Epithelial cell of esophagus (primary cell): ENCODE measurements around the gene PABPN1.

Experiments
- DNase-seq: peaks from one replicate; pipeline ENCODE4 v3.0.0; 2010; ENCODE audit warnings: low read depth
- H3K4me3 ChIP-seq: 2 replicates; pipeline ENCODE4 v1.5.1; 2011; ENCODE audit warnings: mild to moderate bottlenecking, low read length, control low read depth
- CTCF ChIP-seq: IDR thresholded peaks from 2 replicates; pipeline ENCODE4 v1.5.1; 2011; ENCODE audit warnings: low read depth, mild to moderate bottlenecking, low read length, control low read depth, inconsistent platforms; ENCODE audit not compliant: insufficient read depth; ENCODE audit errors: missing control alignments

PABPN1 gene

GRCh38 chr14:23366426-23366921 lies 45.2 kb downstream of the PABPN1 start:
- H3K4me3 ChIP-seq = peak overlapping the region; percentile 66
- DNase-seq = peak; percentile 83
- TF ChIP-seq CTCF = no peak

- no peak for TF ChIP-seq CTCF
- no peak overlapping the region for H3K4me3 ChIP-seq
- DNase-seq = no peak
Measured at GRCh38 chr14:23370221-23370620, 49.0 kb downstream of the PABPN1 start.

DNA sequence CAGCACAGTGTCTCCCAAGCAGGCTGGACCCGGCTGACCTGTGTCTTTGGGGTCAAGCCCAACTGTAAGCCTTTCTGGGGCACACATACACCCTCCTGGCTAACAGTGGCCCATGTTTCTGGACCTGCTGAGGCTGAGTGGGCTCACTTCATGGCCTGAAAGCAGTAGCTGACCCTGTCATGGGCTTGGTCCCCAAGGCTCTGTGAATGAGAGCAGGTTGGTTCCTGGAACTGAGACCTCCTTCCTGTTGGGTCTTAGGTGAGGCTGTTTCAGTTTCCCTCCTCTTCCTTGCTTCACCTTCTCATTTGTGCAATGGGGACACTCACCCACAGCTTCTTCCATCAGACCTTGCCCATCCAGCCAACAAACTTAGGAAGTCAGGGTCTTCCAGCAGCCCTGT lies 50.6 kb downstream of the PABPN1 start:
- TF ChIP-seq CTCF = no peak
- no peak overlapping the region for H3K4me3 ChIP-seq
- DNase-seq = no peak

- no peak for TF ChIP-seq CTCF
- H3K4me3 ChIP-seq = no peak within 1 kb of the TSS
- no peak for DNase-seq
Measured at GRCh38 chr14:23372509-23372908, 51.3 kb downstream of the PABPN1 start, which contains the start of gene IL25. IL25 (plus strand) TSS chr14:23372809.

GRCh38 chr14:23373041-23373440 lies 51.8 kb downstream of the PABPN1 start:
- H3K4me3 ChIP-seq = no peak overlapping the region
- no peak for TF ChIP-seq CTCF
- no peak for DNase-seq
